HG02759 (cell line): ENCODE results near the gene TTF2.
A peak's percentile ranks its signal among the peaks of the same experiment; 100 is the strongest.

ENCODE experiments used
- ATAC-seq: cut with Tn5 transposase; IDR thresholded peaks from one replicate; pipeline ENCODE4 v1.9.1; 2021; ENCODE audit warnings: mild to moderate bottlenecking, moderate library complexity; ENCODE audit not compliant: unreplicated experiment

The TTF2 gene

DNA sequence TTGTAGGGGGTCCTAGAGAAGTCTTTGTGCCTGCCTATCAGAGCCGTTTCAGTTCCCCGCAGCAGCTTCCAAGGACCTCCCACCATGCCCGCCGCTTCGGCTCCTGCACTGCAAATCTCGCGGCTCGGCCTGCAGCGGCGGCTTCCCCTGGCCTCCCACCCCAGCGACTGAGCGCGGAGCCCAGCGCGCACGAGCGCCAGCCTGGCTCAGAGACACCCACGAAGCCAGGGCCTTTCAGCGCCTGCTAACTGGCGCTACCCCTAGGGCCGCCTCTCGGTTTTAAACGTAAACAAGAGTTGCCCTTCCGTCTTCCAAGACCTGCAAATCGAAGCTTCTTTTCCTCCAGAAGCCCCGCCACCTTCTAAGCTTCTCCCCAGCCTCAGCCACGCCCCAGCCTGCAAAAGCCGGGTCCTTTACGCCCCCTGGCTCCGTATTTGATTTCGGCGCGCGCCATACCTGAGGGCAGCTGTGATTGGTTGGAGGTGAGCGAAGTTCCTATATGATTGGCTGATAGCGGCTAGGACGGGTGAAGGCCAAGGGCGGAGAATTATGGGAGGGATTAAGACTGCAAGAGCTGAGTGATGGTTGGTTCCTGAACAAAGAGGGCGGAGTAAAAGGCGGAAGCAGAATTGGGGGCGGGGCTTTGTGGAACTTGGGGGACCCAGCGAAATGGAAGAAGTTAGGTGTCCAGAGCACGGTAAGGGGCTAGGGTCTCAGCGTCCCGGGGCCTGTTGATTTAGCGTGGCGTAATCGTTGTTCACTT lies at the start of gene TTF2:
TTF2 (plus strand) TSS at position 649 of the 763 bp plus-strand sequence; CDS start at position 670, 21 bp downstream.
- ATAC-seq, result peak; percentile 92

DNA sequence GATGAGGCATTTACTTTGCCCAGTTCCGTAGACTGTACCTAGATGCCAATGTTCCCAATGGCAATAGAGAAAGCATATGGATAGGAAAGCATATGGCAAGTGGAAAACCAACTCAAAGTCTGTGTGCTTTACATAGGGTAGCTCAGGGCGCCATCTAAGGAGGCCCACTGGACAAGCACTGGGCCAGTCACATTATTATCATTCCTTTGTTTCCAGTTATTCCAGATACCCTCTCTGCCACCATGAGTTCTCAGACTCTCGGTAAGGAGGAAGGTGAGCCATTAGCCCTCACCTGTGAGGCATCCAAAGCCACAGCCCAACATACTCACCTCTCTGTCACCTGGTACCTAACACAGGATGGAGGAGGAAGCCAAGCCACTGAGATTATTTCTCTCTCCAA lies 48.8 kb upstream of the TTF2 start:
- no peak for ATAC-seq

- no peak for ATAC-seq
Measured at GRCh38 chr1:117013309-117013858, 46.7 kb upstream of the TTF2 start.

- ATAC-seq, result no peak
Measured at GRCh38 chr1:117014209-117014608, 45.9 kb upstream of the TTF2 start.

GRCh38 chr1:117015724-117016123 lies 44.4 kb upstream of the TTF2 start:
- ATAC-seq, result no peak

- peak; percentile 18 for ATAC-seq
Measured at GRCh38 chr1:117017062-117017461, 43.1 kb upstream of the TTF2 start.

- peak; percentile 88 for ATAC-seq
Measured at GRCh38 chr1:117017648-117018047, 42.5 kb upstream of the TTF2 start.

- ATAC-seq, result no peak
Measured at GRCh38 chr1:117020526-117021156, 39.5 kb upstream of the TTF2 start.

- ATAC-seq, result no peak
Measured at GRCh38 chr1:117022114-117022513, 38.0 kb upstream of the TTF2 start.

DNA sequence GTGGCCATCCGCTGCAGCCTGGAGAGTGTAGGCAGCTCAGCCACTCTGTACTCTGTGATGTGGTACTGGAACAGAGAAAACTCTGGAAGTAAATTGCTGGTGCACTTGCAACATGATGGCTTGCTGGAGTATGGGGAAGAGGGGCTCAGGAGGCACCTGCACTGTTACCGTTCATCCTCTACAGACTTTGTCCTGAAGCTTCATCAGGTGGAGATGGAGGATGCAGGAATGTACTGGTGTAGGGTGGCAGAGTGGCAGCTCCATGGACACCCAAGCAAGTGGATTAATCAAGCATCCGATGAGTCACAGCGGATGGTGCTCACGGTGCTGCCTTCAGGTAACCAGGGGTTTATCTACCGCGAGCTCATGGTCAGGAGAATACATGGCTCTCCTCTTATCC lies 34.6 kb upstream of the TTF2 start:
- no peak for ATAC-seq

- ATAC-seq, result no peak
Measured at GRCh38 chr1:117026361-117026760, 33.8 kb upstream of the TTF2 start.

DNA sequence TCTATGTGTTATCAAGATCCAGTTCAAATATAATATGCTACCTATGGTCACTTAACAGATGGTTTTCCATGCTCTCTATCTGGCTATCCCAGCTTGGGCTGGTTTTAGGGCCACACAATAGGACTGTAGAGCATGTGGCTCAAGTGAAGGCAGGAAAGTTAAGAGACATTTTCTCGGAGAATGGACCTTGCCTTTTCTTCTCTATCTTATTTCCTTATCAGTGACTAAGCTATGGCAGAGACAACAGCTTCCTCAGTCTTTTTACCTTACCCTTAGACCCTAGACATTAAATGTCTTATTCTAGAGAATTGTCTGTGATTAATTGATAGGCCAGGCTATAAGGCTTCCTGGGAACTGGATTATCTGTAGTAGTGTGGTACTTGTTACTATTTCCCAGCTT lies 30.4 kb upstream of the TTF2 start:
- no peak for ATAC-seq

GRCh38 chr1:117030271-117030877 lies 29.8 kb upstream of the TTF2 start:
- ATAC-seq, result no peak

- ATAC-seq, result no peak
Measured at GRCh38 chr1:117032266-117032665, 27.9 kb upstream of the TTF2 start.

GRCh38 chr1:117032681-117033539 lies 27.2 kb upstream of the TTF2 start:
- ATAC-seq, result no peak

- ATAC-seq, result no peak
Measured at GRCh38 chr1:117033772-117034171, 26.4 kb upstream of the TTF2 start.

DNA sequence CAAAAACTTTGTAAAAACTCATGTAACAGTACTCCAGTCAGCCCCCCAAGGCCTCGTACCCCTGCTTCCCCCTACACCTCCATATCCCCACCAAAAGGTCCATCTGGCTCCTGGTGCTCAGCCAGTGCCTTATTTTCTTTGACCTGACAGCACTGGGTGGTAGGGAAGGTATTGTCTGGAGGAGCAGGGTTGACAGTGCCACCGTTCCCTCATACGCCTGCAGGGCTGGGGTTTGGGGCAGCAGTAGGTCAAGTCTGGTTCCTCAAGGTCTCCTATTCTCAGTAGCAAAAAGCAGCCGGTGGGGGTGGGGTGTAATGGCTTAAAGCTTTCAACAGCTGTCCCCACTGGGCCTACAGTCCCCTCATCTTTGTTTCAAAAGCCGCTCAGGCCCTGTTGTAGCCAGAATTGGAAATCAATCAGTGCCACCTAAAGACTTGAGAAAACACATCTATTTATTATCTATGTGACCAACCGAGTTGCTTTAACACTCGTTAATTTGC lies 25.3 kb upstream of the TTF2 start:
- no peak for ATAC-seq

DNA sequence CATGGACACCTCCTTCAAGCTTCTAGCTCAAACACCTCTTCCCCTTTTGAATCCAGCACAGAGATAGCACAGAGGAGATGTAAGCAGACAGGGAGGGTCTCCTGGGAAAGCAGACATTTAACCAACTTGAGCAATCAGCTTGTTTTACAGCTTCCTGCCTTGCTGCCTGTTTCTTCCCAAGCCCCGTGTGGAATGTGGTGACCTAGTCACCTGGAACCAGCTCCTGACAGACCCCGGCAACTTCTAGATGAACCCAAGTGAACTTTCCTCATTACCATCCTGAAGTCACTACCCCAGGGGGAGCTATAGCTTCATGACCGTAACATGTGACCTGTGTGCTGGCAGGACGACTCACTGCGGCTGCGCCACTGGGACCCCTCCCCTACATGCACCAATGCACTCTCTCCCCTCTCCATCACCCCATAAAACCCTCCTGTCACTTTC lies 24.1 kb upstream of the TTF2 start:
- no peak for ATAC-seq

- ATAC-seq, result no peak
Measured at GRCh38 chr1:117037802-117038201, 22.3 kb upstream of the TTF2 start.

DNA sequence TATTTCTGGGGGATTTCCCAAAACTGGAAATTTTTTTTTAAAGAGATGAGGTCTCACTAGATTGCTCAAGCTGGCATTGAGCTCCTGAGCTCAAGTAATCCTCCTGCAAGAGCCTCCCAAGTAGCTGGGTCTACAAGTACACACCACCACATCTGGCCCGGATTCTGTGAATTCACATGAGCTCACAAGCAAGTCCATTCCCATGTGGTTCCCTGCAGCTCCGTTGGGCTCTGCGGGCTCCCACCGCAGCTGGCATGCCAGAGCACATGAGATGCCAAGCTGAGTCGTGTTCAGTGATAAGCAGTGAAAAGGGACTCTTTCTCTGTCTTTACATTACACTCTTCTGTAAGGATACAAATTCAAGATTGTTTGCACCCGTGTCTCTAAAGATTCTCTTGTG lies 21.9 kb upstream of the TTF2 start:
- ATAC-seq, result no peak

- no peak for ATAC-seq
Measured at GRCh38 chr1:117044217-117044616, 15.9 kb upstream of the TTF2 start.
